Bronchial epithelial cell (primary cell): Measurements from ENCODE around the gene RPS13. TPM values are rescaled to one million over a fixed set of nuclear protein-coding genes. Genes with fewer than 3 reads are reported as not detected.
"Not testable (repeated sequence)": the region's sequence is repeated elsewhere in the genome, so short reads cannot be mapped to it uniquely, and the experiment has no call there.

Experiments
- DNase-seq: peaks from one replicate; pipeline ENCODE4 v3.0.0-alpha.2; 2010; ENCODE audit warnings: low read depth
- FAIRE-seq: peaks from 2 replicates; lab custom pipeline; 2011; peaks lifted over from hg19 to GRCh38; lab: Jason Lieb, UNC
- H3K27me3 ChIP-seq: 2 replicates; pipeline ENCODE4 v1.5.1; 2011; ENCODE audit warnings: low read length; ENCODE audit not compliant: control insufficient read depth, insufficient read depth
- H3K36me3 ChIP-seq: 2 replicates; pipeline ENCODE4 v1.5.1; 2011; ENCODE audit warnings: low read length; ENCODE audit not compliant: control insufficient read depth, insufficient read depth
- H3K4me3 ChIP-seq: 2 replicates; pipeline ENCODE4 v1.5.1; 2011; ENCODE audit warnings: mild to moderate bottlenecking, low read depth, low read length, control low read depth
- total RNA-seq: library from RNA; depleted of rRNA; stranded (reverse); fragments of >200 nt; gene quantifications from 2 replicates; pipeline ENCODE4 v1.2.1, GENCODE V29; 2014
- TF ChIP-seq, protein P1 (sequence below): IDR thresholded peaks from 2 replicates; pipeline ENCODE4 v1.5.1; 2011; ENCODE audit warnings: mild to moderate bottlenecking, moderate library complexity, low read length, control low read depth, inconsistent platforms; ENCODE audit not compliant: insufficient read depth, severe bottlenecking

RPS13 gene
- total RNA-seq, 1 donor from 2014 or later = 1,001 TPM

DNA sequence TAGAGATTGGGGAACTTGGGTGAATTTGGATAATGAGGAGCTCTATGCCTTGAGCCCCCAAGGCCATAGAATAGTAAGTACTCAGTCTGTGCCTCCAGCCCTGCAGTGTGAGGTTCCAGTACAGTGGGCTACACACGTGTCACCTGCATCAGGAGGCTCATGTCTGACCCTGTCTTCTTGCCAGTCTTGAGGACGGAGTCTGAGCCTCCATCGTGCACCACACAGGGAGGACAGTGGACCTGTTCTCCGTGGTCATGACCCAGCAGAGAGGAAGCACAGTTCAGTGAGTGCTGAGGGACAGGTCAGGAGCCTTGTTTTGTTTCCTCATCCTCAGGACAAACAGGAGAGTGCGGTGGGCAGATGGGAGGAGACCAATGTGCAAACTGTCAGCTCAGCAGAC, 30.8 kb downstream of the RPS13 start:
- H3K36me3 ChIP-seq = no peaks in the 10 kb centered on the region
- no peak overlapping the region for H3K4me3 ChIP-seq
- DNase-seq (no peak), FAIRE-seq (no peak)
- TF ChIP-seq, protein P1, sequence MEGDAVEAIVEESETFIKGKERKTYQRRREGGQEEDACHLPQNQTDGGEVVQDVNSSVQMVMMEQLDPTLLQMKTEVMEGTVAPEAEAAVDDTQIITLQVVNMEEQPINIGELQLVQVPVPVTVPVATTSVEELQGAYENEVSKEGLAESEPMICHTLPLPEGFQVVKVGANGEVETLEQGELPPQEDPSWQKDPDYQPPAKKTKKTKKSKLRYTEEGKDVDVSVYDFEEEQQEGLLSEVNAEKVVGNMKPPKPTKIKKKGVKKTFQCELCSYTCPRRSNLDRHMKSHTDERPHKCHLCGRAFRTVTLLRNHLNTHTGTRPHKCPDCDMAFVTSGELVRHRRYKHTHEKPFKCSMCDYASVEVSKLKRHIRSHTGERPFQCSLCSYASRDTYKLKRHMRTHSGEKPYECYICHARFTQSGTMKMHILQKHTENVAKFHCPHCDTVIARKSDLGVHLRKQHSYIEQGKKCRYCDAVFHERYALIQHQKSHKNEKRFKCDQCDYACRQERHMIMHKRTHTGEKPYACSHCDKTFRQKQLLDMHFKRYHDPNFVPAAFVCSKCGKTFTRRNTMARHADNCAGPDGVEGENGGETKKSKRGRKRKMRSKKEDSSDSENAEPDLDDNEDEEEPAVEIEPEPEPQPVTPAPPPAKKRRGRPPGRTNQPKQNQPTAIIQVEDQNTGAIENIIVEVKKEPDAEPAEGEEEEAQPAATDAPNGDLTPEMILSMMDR = no peak
- no peaks in the 10 kb centered on the region for H3K27me3 ChIP-seq

DNA sequence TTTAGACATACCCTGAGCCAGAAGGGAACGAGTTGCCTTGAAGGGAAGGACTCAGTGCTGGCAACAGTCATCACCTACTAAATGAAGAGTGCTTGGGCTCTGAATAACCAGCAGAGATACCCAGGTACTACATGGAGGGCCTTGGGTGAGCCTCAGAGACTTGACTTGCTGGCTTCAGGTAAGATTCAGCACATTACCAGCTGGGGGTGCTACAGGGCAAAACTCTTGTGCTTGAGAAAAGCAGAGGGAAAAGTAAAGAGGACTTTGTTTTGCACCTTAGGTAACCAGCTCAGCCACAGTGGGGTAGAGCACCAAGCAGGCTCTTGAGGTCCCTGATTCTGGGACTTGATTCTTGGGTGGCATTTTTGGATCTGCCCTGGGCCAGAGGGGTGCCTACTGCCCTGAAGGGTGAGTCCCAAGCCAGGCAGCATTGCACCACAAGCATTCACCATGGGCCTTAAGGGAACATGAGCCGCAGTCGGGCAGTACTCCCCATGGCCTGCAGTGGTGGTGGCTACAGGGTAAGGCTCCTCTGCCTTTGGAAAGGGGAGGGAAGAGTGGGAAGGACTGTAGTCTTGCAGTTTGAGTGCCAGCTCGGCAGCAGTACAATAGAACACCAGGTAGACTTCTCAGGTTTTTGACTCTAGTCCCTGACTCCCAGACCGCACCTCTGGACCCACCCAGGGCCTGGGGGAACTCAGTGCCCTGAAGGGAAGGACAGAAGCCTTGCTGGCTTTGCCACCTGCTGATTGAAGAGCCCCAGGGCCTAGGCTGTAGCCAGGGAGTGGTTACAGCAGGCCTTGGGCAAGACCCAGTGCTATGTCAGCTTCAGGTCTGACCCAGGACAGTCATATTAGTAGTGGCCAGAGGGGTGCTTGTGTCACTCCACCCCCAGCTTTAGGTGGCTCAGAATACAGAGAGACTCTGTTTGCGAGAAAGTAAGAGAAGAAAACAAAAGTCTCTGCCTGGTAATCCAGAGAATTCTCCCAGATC, 40.5 kb downstream of the RPS13 start:
- TF ChIP-seq, protein P1 = peak; percentile 23
- DNase-seq (no peak), FAIRE-seq (peak; percentile 32)
- Histone ChIP-seq H3K4me3 (no peak overlapping the region), H3K27me3 (no peaks in the 10 kb centered on the region), H3K36me3 (no peaks in the 10 kb centered on the region)

DNA sequence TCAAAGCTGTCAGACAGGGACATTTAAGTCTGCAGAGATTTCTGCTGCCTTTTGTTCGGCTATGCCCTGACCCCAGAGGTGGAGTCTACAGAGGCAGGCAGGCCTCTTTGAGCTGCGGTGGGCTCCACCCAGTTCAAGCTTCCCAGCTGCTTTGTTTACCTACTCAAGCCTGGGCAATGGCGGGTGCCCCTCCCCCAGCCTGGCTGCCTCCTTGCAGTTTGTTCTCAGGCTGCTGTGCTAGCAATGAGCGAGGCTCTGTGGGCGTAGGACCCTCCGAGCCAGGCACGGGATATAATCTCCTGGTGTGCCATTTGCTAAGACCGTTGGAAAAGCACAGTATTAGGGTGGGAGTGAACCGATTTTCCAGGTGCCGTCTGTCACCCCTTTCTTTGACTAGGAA, 43.4 kb downstream of the RPS13 start:
- H3K4me3 ChIP-seq, H3K36me3 ChIP-seq, H3K27me3 ChIP-seq, FAIRE-seq, DNase-seq: not testable (repeated sequence)

DNA sequence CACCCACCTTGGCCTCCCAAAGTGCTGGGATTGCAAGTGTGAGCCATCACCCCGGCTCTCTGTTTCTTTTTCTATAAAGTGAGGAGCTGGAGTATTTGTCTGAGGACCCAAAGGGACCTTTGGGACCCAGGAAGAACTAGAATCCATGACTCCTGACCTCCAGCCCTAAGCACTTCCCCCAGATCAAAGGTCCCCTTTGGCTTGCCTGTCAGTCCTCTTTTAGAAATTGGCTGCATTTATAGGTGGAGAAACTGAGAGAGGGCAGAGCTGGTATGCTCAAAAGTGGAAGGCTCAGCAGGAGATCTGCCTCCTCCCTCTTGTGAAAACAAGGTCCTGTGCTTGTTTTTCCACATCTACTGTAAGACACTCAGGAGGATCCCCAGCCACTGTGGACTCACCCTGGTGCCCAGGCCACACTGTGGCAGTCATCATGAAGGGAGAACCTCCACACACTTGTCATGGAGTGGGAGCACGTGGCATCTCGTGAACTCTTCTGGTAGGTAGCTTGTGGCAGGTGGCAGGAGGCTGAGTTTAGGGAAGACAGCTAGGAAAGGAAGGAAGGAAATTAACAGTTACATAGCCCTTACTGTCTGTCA, 50.9 kb downstream of the RPS13 start:
- TF ChIP-seq, protein P1 = no peak
- FAIRE-seq (peak; percentile 23), DNase-seq (no peak)
- no peaks in the 10 kb centered on the region for H3K36me3 ChIP-seq
- no peaks in the 10 kb centered on the region for H3K27me3 ChIP-seq
- no peak overlapping the region for H3K4me3 ChIP-seq

DNA sequence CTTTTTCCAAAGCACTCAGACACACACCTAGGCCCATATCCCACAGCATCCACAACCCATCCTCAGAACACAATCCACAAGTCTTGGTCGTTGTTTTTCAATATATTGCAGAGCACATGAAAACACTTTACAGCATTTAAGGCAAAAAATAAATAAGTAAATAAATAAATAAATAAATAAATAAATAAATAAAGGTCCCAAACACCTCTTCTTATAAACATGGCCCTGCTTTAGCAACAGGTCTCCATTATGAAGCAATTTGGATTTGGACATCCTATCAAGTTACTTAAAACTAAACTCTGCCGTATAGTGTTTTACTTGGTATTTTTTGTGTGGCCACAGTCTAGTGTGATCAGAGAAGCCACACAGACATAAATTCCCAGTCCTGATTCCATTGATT, 52.5 kb downstream of the RPS13 start:
- H3K4me3 ChIP-seq = no peak overlapping the region
- FAIRE-seq = no peak
- DNase-seq = no peak
- TF ChIP-seq, protein P1 = no peak
- no peaks in the 10 kb centered on the region for H3K27me3 ChIP-seq
- H3K36me3 ChIP-seq = no peaks in the 10 kb centered on the region

Other genes starting within 250 kb of the RPS13 start
- 2.4 and 6.4 TPM in 2 replicates for gene PLEKHA7, start 63.3 kb downstream of the RPS13 start, total RNA-seq
- gene PIK3C2A, start 130.3 kb upstream of the RPS13 start, total RNA-seq = 35.0 and 40.3 TPM in 2 replicates
- 47.7 and 84.2 TPM in 2 replicates for gene NUCB2, start 199.1 kb upstream of the RPS13 start, total RNA-seq